Adrenal gland (tissue), 12 donors: ENCODE results near the gene NFIB. TPM values are rescaled to one million over a fixed set of nuclear protein-coding genes. Genes with fewer than 3 reads are reported as not detected.

ENCODE experiments used
- DNase-seq, 7 donors: peaks; one replicate each; pipeline ENCODE4 v3.0.0-alpha.2; 2019 to 2020
- H3K27ac ChIP-seq, 5 donors: fragments of 200-600 bp; sonication (generic) in 4 of 5; 1 replicate in 3 of 5; 2 replicates in 2 of 5; pipeline versions ENCODE4 v1.5.1 to v1.8.0; 2016 to 2020; ENCODE audit warnings: mild to moderate bottlenecking in 1 of 5
- H3K27me3 ChIP-seq: fragments of 200-600 bp; 2 replicates; pipeline ENCODE4 v1.8.0; 2021
- H3K36me3 ChIP-seq, 2 donors: fragments of 200-600 bp; replicated peaks in 1 of 2; 1 replicate in 1 of 2; 2 replicates in 1 of 2; pipeline versions ENCODE4 v1.5.1 to v1.8.0; 2018 to 2022
- H3K4me1 ChIP-seq, 2 donors: fragments of 200-600 bp; replicated peaks in 1 of 2; 1 replicate in 1 of 2; 2 replicates in 1 of 2; pipeline versions ENCODE4 v1.5.1 to v1.8.0; 2018 to 2021
- H3K4me3 ChIP-seq, 4 donors: fragments of 200-600 bp; sonication (generic) in 3 of 4; one replicate each; pipeline ENCODE4 v1.5.1; 2016 to 2018
- H3K9me3 ChIP-seq, 3 donors: fragments of 200-600 bp; sonication (generic) in 1 of 3; replicated peaks in 1 of 3; 1 replicate in 2 of 3; 2 replicates in 1 of 3; pipeline versions ENCODE4 v1.5.1 to v1.8.0; 2016 to 2021
- CTCF ChIP-seq, 6 experiments: fragments of 450-650 bp in 4 of 6; fragments of 200-600 bp in 2 of 6; sonication (generic) in 1 of 6; IDR thresholded peaks; 1 replicate in 5 of 6; 2 replicates in 1 of 6; pipeline versions ENCODE4 v1.5.1 to v1.8.0; 2016 to 2021; ENCODE audit warnings: antibody characterized with exemption in 6 of 6, mild to moderate bottlenecking in 2 of 6, moderate library complexity in 1 of 6
- POLR2A ChIP-seq, 2 donors: fragments of 450-650 bp; IDR thresholded peaks; one replicate each; pipeline ENCODE4 v1.6.1; 2017; ENCODE audit warnings: antibody characterized with exemption in 2 of 2, mild to moderate bottlenecking in 2 of 2, moderate library complexity in 1 of 2
- WGBS, 4 donors: extraction: QIAGEN DNeasy Blood & Tissue Kit in 2 of 4; methylation state at CpG; one replicate each; pipeline versions ENCODE4 v1.1.5 to v1.1.7; 2013 to 2017; 5-methylcytosine and 5-hydroxymethylcytosine counted together
- intact Hi-C, 2 donors: fragments of 100-400 bp; cut with DNase I; formaldehyde crosslinking; loops; one replicate each; pipeline versions ENCODE4 v1.14.1 to v1.15.0; 2022 to 2023
- polyA plus RNA-seq, 3 donors: library from polyadenylated mRNA; stranded (reverse); fragments of 200-250 nt in 2 of 3; fragments of 350-450 nt in 1 of 3; fragmentation: Illumina TruSeq in 1 of 3; extraction: RNeasy Lipid Tissue Mini Kit (QIAGEN cat#74804) in 1 of 3; gene quantifications; one replicate each; pipeline ENCODE4 v1.2.3, GENCODE V29; 2013 to 2014
- total RNA-seq, 9 donors: library from RNA; depleted of rRNA in 4 of 9; stranded (reverse); fragments of >200 nt in 4 of 9; fragments of 120-200 nt in 1 of 9; fragmentation: NEBNext Ultra II Directional in 1 of 9; extraction: Animal tissue kit (Norgen Biotek cat#: 25700) in 1 of 9; gene quantifications; one replicate each; pipeline versions ENCODE4 v1.1.0 to v1.2.4, GENCODE V29; 2013 to 2023
- donor health status: healthy with polysubstance abuse.
- donor health status: Bipolar disorder and iron deficiency.
- donor health status: DM: yes; HTN: yes; CAD: no.
- donor health status: DM: no; HTN: no; CAD: no.
- donor health status: DM: no; HTN: no; CAD: no.
- donor health status: DM: yes; HTN: yes; CAD: no.

The NFIB gene
- total and polyA plus RNA-seq, 12 donors, result 10.9 to 84.1 (median 43.0) TPM

- TF ChIP-seq POLR2A (IDR thresholded peaks at IDR 0.05) (no peak), CTCF (IDR thresholded peaks at IDR 0.05) (no peak)
- Histone ChIP-seq H3K36me3 (no peaks in the 10 kb centered on the region), H3K27me3 (no peaks in the 10 kb centered on the region), H3K9me3 (no peaks in the 10 kb centered on the region), H3K27ac (peak overlapping the region in 3 of 5 donors; percentile 9 to 35 (median 27)), H3K4me3 (no peak overlapping the region), H3K4me1 (peaks cover 0 to 6% of the 10 kb centered on the region in 2 donors)
- DNase-seq, result no peak
- intact Hi-C loops, result no loop called here
- 58 to 65% (median 61%) methylated on average over 15 of the region's 15 CpGs for WGBS, 4 donors
Observed at GRCh38 chr9:14096258-14096922, 217.6 kb downstream of the NFIB start.

GRCh38 chr9:14095277-14095676 is 218.7 kb downstream of the NFIB start:
- H3K27ac ChIP-seq, result no peak overlapping the region

GRCh38 chr9:14094491-14094890 is 219.4 kb downstream of the NFIB start:
- peaks cover 0 to 6% of the 10 kb centered on the region in 2 donors for H3K4me1 ChIP-seq
- no peak overlapping the region for H3K27ac ChIP-seq
- H3K36me3 ChIP-seq, result no peaks in the 10 kb centered on the region
- no peak overlapping the region for H3K4me3 ChIP-seq
- no peaks in the 10 kb centered on the region for H3K9me3 ChIP-seq
- TF ChIP-seq POLR2A (IDR thresholded peaks at IDR 0.05) (no peak), CTCF (IDR thresholded peaks at IDR 0.05) (no peak)
- WGBS, 4 donors, result 90 to 96% (median 94%) methylated on average over 5 of the region's 5 CpGs
- intact Hi-C loops, result no loop called here
- no peaks in the 10 kb centered on the region for H3K27me3 ChIP-seq
- no peak for DNase-seq

More at GRCh38 chr9:14095277-14095676, 218.7 kb downstream of the NFIB start:
- Histone ChIP-seq H3K27me3 (no peaks in the 10 kb centered on the region), H3K36me3 (no peaks in the 10 kb centered on the region), H3K4me1 (peaks cover 0 to 6% of the 10 kb centered on the region in 2 donors), H3K9me3 (no peaks in the 10 kb centered on the region), H3K4me3 (no peak overlapping the region)
- no peak for TF ChIP-seq POLR2A (IDR thresholded peaks at IDR 0.05)
- no peak for TF ChIP-seq CTCF (IDR thresholded peaks at IDR 0.05)
- DNase-seq, result no peak
- intact Hi-C loops, result no loop called here

DNA sequence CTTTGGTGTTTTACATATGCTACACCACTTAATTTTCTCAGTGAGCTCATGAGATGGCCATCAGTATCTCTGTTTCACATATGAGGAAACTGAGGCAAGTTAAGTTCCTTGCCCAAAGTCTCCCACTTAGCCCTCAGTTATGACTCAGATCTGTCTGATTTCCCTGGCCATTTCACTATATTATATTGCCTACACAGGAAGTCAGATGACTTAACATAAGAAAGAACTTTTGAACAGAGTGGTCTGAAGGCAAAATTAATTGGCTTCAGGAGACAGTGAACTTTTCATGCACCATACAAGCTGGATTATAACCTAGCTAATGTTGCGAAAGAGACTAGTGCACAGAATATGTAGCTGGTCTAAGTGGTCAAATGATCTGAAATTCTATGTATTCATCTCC is 221.6 kb downstream of the NFIB start:
- WGBS, 4 donors, result 93 to 100% (median 97%) methylated on average over 1 of the region's 1 CpG

More for the DNA sequence above, 221.6 kb downstream of the NFIB start:
- H3K36me3 ChIP-seq, result peaks cover 0 to 3% of the 10 kb centered on the region in 2 donors
- H3K4me1 ChIP-seq, result peaks cover 0 to 4% of the 10 kb centered on the region in 2 donors
- no peak for DNase-seq
- H3K4me3 ChIP-seq, result no peak overlapping the region
- intact Hi-C loops, result no loop called here
- H3K27ac ChIP-seq, result no peak overlapping the region
- TF ChIP-seq POLR2A (IDR thresholded peaks at IDR 0.05) (no peak), CTCF (IDR thresholded peaks at IDR 0.05) (no peak)
- no peaks in the 10 kb centered on the region for H3K27me3 ChIP-seq
- H3K9me3 ChIP-seq, result no peaks in the 10 kb centered on the region
